T-helper 2 cell (primary cell): Measurements from ENCODE around the gene CADM2.

ENCODE experiments used
- DNase-seq, 5 experiments: peaks; one replicate each; pipeline versions ENCODE4 v3.0.0 to v3.0.0-alpha.2; 2012 to 2022

CADM2 gene

DNA sequence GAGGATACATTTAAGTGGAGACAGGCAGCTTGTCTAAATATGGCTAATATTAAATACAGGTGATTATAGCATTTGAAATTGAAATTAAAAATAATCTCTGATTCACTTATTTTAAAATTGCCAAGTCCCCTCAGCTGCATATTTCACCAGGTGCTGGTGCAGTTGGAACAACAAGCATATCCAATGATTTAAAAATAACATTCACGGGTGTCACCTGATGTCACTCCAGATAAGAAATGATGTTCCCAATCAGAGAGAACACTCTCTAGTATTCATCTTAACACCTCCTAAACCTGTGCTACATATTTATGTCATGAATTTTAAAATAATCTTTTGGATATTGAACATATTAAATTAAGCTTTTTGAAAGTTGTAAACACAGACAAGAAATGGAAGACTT is 249.9 kb downstream of the CADM2 start:
- DNase-seq = no peak

DNA sequence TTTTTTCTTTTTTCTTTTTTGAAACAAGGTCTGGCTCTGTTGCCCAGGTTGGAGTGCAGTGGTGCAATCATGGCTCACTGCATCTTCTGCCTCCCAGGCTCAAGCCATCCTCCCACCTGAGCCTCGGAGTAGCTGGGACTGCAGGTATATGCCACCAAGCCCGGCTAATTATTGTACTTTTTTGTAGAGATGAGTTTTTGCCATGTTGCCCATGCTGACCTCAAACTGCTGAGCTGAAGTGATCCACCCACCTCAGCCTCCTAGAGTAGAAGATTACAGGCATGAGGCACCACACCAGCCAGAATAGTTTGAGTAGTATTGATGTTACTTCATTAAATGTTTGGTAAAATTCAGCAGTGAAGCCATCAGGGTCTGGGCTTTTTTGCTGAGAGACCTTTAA is 251.8 kb downstream of the CADM2 start:
- DNase-seq = no peak

DNA sequence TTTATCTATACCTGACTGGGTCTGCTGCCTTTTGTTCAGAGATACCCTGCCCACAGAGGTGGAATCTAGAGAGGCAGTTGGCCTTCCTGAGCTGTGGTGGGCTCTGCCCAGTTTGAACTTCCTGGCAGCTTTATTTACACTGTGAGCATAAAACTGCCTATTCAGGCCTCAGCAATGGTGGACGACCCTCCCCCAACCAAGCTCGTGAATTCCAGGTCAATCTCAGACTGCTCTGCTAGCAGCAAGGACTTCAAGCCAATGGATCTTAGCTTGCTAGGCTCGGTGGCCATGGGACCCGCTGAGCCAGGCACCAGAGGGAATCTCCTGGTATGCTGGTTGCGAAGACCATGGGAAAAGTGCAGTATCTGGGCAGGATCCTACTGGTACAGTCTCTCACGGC is 270.2 kb downstream of the CADM2 start:
- DNase-seq = no peak

DNA sequence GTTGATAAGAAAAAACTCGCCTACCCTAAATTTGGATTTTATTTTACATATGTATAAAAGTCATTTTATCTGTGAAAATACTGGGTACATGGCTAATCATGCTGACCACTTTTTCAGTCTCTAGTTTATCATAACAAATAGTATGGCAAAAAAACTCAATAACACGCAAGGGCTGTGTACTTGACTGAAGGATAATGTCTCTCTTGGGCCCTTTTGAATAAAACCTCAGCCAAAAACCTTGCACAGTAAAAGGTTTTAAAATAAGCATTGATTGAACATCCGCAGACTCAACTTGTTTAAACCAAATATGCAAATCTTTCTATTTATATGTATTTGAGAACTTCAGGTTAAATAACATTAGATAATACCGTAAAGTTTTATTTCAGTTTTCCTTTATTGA is 285.3 kb downstream of the CADM2 start:
- DNase-seq = no peak

DNA sequence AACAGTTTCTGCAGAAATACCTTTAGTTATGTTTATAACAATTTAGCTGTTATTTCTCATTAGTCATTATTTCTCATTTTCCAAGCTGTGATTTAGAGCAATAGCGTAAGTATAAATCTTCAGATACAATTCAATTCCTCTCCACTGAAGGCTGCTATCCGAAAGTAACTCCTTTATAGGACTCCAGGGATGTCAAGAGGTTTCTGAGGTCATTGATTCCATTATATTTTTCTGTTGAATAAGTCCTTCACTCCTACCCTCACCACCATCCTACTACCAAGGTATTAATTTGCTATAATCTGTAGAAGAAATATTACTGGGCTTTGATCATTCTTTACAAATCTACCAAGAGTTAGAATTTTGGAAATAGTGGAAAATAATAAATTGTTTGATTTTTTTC is 285.7 kb downstream of the CADM2 start:
- no peak for DNase-seq

DNA sequence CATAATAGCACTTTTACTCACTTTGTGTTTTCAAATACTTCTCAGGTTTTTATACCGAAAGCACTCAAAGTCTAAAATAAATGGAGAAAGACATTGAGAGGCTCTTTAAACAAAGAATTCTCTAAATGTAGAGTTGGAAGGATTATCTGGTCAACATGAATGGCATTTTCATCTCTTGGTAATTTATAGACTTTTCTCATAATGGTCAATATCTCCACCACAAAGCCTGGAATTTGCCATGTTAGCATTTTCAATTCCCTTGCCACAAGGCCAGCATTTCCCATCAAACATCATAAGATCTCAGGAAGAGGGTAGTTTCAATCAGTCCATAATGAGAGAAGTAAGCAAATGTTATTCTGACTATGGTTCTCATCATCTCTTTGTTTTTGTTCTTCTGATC is 293.0 kb downstream of the CADM2 start:
- no peak for DNase-seq

DNA sequence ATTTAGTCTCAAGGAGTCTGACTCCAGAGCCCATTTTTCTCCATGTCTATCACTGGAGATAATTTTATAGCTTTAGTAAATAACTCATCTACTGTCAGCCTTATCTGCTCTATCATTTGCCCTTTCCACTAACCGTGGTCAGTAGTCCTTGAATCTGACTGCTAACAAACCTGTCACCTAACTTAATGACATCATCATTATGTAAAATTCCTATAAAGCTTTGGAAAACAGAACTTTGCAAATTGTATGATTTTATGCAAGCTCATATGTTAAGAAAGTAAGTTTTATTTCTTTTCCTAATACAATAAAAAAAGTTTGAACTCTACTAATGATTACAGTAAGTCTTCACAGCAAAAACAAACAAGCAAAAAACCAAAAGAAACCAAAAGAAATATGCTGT is 293.9 kb downstream of the CADM2 start:
- DNase-seq = no peak

DNA sequence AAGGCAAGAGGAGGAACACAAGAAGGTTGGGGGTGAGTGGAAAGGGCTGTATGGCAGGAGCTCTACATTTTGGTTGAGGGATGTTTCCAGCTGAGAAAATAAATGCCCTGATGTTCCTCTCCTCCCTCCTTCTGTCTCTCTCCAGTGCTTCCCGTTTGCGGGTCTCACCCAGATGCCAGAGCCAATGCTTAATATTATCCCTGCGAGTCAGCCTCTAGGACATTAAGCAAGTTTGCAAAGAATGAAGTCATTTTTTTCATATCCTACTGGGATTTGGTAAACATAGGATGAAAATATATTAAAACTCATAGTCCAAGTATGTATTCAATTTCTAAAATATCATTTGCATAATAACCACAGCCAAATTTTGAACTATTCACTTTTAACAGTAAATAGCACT is 295.9 kb downstream of the CADM2 start:
- DNase-seq = no peak

DNA sequence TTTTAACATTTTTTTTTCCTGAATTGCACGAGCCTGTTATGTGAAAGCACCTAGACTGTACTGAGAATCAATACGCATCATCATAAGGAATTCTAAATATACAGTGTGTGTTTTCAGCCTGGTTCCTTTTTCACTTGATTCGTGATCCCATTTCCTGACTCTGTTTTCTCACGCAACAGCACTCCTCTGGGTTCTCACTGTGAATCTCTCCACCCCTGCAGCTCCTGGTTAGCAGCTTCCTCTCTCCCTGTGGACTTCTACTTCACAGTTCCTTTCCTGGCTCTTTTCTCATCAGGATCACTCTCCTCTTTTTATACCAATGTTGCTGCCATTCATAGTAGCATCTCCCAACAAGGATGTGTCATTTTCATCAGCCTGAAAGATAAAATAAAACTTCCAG is 297.2 kb downstream of the CADM2 start:
- no peak for DNase-seq

DNA sequence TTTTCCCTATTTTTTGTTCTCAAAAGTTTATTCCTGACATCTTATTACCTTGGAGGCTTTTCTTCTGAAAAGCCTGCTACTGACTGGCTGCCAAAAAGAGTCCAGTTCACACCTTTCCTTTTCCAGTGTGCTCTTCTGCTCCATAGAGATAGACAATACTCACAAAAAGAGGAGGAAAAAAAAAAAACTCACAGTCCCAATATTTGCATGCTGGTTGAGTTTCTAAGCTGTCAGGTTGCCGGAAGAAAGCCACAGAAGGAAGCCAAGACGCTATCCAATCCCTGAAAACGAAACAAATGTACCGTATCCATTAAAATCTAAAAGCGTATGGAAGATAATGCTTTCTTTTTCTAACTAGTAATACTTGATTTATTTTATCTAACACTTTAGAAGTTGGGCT is 299.5 kb downstream of the CADM2 start:
- no peak for DNase-seq

DNA sequence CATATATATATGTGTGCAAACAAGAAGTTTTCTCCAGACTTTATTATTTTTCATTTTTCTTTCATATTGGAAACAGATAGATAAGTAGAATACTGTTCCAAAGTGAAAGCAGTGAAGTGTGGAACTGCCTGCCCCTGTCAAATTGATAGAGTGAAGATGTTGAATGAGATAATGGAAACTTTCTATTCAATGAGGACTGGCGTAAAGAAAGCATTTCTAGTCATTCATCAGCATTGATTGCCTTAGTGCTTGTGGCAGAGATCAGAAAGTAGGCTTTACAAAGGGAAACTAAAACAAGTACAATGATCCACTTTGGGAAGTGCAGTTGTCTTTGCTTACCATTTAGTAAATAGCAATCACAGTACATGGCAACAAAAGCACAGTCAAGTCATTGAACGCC is 300.0 kb downstream of the CADM2 start:
- DNase-seq = no peak

DNA sequence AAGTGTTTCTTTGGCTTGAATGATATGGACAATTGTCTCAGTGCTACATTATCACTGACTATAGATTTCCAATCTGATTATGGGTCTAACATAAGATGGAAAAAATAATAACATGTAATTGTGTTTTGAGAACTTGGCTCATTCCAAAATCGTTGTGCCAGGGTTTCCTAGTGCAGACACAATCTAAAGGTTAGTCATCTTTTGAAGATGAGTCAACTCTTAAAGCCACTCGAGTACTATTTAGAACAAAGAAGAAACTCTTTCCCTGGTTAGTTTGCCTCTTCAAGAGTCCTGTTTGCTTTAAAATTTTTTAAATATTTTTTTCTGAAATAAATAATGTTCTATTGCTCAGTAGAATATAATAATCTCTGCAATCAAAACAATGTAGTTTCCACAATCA is 301.0 kb downstream of the CADM2 start:
- no peak for DNase-seq

DNA sequence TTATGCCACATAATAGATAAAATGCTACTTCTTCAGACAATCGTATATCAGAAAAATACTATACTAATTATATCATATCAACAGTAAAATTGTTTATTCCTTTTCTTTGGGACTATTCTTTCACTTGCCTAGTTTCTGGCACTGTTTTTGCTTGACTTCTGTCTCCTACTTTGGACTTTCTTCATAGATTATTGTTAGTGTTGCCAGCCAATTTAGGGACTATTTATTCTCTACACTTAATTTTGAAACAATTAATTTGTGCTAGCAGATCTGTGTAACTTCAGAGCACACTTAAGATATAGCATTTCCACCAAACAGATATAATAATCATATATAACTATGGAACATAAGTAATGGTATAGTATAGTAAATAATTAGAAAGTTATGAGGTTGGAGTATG is 305.6 kb downstream of the CADM2 start:
- no peak for DNase-seq

DNA sequence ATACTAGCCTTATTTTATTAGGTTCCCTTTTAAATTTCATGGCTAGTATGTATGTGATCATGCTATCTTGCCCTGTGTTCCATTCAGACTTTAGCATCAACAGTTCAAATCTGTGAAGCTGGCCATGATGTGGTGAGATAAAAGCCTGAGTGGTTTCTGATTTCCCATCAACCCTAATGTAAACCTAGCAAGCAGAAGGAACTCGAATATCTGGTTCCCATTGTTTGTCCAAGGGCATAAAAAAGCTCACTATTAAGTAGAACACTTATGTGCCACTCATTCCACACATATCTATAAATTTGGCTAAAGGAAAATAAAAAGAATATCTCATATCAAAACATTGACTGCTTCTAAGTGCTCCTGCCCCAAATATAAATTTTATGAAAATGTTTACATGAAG is 311.7 kb downstream of the CADM2 start:
- DNase-seq = no peak

DNA sequence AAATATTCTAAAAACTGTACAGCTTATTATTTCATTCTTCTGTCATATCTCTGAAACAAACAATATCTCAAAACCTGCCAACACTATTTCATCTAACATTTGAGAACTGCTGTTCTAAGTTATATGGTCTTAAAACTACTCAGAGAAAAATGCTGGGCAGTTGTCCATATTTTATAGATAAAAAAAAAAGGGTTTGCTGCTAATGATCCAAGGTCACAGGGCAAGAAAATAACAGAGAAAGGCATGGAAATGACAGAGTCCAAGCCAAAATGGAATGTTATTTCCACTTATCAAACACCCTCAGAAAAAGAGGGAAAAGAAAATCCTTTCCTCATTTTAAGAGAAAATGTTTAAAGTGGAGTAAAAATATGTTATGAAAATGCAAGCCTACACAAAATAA is 313.1 kb downstream of the CADM2 start:
- no peak for DNase-seq

DNA sequence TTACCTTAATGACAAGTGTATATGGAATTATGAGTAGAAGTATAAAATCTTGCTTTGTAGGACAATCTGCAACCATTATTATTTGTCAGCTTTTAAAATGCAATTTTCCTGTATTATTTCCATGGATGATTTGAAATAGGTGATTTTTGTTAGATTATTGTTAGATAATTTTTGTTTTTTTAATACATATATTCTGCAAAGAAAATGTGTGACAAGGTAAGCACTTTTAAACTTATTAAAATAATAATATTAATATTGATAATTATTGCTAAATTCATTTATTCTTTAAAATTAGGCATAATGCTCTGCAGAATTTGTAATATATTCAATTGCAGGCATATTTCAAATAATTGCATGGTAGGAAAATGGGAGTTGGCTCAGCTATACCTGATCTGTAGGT is 329.5 kb downstream of the CADM2 start:
- no peak for DNase-seq

DNA sequence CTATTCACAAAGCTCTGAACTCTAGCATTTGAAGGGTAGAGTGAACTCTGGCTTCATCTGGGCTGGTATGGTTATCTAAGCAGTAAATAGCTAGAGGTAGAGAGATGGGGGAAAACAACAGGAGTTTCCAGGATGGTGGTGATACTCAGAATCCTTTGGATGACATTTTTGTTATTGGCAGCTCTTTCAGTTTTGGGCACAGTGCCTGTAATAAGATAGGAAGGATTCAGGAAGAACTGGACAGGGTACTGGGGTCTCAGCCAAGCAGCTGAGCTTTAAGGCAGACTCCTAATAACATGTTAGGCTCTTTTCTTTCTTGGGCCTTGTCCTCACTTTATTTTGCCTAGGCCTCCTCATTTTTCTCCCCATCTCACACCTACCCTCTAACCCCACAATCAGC is 338.5 kb downstream of the CADM2 start:
- DNase-seq = no peak

DNA sequence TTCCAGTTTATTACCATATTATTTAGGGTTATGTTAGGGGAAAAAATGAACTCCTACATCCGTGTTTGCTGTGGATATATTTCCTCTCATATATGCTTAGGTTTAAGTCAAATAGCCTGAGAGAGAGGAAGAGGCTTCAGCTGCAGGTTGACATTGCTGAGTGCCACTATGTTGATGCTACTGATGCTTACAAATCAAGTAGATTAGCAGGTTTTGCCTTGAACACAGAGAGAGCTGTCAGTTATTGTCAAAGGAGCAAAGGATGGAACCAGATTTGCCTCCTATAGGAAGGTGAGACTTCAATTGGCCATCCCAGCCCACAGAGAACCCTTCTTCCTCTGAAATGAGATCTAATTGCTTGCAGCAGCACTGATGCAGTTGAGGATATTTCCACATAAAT is 339.2 kb downstream of the CADM2 start:
- DNase-seq = no peak

DNA sequence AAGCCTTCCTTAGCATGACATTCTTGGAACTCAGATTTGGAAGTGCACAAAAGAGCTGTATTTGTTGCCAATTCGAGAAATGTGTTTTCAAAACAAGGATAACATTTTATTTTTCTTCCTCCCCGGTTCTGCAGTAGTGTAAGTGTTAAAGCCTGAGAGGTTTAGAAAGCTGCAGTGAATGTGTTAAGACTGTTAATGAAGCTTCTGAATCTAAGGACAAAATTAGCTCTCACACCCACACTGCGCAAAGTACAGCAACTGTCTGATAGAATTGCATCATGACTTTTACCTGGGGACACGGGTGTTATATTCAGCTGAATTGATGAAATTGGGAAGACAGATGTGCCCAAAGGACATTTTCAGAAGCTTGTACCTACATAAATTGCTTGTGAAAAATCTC is 344.4 kb downstream of the CADM2 start:
- no peak for DNase-seq

DNA sequence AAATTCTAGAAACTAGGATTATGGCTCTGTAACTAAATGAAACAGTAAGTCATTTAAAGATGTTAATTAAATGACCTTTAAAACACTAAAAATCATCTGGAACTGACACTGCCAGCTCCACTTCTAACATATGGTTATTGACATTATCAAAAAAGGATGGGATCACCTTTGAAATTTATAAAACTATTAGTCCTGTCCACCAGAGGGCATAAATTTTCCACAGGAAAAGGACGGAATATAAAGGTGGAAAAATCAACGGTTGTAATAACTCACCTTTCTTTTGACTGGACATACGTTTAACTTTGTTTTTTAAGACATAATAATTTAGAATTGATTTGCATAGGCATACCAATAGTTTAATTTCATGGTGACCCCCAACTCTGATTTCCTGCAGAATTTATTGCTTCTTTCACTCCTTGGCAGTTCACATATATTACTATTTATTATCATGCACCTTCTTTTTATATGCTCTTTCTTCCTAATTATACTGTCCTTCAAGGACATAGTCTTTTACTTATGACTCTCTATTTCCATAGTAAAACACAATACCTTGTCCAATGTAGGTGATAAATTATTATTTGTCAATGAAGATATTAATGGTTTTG is 345.7 kb downstream of the CADM2 start:
- no peak for DNase-seq

DNA sequence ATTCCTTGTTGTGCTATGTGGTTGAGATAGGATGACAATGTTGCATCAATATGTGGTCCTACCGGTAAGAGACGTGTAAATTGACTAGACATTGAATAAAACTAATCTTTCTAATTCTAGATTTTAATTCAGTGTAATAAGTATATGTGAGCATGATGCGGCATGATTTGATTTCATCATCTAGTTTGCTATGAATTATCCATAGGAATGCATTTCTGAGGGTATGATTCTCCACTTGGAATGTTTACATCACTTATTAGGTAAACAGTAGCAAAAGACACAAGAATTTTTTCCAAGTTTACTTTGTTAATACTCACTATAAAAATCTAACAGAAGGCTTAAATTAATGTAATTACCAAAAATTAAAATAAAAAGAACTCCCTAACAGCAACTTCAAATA is 353.5 kb downstream of the CADM2 start:
- no peak for DNase-seq

DNA sequence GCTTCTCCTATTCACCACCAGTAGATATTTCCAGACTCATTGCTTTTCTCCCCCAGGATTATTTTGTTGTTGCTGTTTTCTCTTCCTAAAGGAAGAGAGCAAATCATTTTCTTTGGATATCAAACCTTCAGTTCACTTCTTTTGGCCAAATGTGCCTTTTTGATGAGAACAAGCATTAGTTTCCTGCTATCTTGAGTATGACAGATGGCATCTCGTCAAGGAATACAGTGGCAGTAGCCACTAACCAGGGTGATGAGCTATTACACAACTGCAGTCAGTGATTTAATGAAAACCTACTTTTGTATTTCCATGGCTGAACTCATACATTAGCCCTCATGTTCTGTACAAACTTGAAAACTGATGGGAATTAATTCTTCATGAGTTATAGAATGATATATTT is 354.6 kb downstream of the CADM2 start:
- DNase-seq = no peak

DNA sequence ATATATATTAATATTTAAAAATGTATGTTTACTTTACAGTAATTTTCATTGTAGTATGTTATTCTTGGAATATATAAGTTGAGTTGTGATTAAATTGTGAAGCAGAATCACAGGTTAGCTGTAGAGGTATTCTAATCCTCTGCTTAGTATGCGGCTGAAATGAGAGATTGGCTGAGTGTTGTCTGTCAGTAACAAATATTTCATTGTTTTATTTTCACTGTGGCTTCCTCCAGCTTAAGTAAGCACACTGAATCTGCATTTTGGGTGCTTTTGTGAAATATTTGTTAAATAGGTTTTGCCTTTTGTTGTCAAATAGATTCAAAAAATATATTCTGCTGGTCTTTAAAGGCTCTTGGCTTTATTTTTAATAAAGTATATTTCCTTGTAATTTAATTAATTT is 357.5 kb downstream of the CADM2 start:
- no peak for DNase-seq

DNA sequence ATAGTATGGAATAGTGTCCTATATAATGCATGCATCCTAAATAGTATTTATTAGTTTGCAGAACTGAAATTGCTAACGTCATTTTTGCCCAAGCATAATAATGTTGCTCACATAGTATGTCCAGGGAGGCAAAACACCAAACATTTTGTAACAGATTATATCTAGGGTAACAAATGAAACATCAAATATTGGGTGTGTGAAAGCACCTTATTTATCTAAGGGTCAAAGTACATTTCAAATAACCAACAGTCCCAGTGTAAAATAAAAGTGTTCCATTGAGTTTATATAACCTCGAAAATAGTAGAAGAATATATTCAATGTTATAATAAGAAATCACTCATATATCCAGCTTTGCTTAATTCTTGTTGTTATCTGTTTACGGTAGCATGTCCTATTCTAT is 363.1 kb downstream of the CADM2 start:
- DNase-seq = no peak

DNA sequence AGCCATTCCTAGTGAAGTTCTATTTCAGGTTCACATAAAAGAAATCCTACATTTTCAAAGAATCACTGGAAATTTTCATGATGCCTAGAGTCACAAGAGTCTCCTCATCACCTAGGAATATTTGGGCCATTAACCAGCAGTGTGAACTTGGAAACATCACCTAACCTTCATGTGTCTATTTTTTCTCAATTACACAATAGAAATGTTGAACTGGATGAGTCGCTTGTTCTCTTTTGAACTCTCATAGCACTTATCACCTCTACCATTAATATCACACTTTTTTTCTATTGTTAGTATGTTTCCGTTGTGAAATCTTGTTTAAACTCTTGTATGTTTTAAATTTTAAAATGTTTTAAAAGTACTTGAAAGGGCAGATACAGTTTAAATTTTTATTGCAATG is 371.3 kb downstream of the CADM2 start:
- no peak for DNase-seq

DNA sequence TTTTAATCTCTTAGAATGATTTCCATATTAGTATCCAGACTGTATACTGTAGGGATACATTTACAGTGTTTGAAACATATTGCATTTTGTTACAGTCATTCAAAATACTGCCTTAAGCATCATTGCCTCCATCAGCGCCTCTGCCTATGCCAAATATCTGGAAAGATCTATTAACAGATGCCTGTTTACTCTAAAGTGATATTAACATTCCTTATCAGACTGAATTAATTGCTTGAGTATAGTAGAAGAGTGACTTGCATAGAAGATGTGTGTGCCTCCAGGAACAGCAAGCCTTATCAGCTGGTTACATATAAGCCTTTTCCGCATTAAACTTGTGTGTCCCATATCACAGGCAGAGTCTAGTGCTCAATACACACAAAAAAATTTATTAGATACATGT is 379.1 kb downstream of the CADM2 start:
- no peak for DNase-seq
